Astrocyte of the spinal cord (primary cell): ENCODE measurements around the gene PGD.
A peak's percentile ranks its signal among the peaks of the same experiment; 100 is the strongest.

ENCODE experiments used
- DNase-seq: peaks from one replicate; pipeline ENCODE4 v3.0.0; 2011; ENCODE audit warnings: low read depth, low spot score
- H3K4me3 ChIP-seq: 2 replicates; pipeline ENCODE4 v1.5.1; 2011; ENCODE audit warnings: low read depth, mild to moderate bottlenecking, low read length, moderate library complexity
- in situ Hi-C: cut with HindIII; loops from 2 replicates; pipeline ENCODE4 v1.10.0; 2017; ENCODE audit warnings: low sequenced_read_pairs
- TF ChIP-seq, protein P1 (sequence below): IDR thresholded peaks from 2 replicates; pipeline ENCODE4 v1.5.1; 2012; ENCODE audit warnings: low read depth, mild to moderate bottlenecking, low read length, inconsistent platforms

The PGD gene

DNA sequence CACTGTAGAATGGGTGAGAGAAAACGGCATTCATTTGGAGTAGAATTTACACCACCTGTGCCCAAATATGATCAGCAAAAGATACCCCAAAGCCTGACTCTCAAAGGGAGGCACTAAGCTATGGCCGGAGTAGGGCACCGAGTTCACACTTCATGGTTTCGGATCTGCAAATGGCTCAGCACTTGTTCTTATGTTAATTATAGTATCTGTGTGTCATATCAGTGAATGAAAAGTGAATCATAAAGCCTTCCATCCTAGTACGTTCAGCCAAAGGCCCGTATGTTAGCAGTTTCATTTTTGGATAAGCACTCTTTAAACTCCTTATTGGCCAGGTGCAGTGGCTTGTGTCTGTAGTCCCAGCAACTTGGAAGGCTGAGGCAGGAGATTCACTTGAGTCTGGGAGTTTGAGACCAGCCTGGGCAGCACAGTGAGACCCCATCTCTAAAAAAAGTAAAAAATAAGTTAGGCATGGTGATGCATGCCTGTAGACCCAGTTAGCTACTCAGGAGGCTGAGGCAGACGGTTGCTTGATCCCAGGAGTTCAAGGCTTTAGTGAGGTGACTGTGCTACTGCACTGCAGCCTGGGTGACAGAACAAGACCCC lies 46.0 kb downstream of the PGD start:
- no peak overlapping the region for H3K4me3 ChIP-seq
- DNase-seq: no peak
- TF ChIP-seq, protein P1, sequence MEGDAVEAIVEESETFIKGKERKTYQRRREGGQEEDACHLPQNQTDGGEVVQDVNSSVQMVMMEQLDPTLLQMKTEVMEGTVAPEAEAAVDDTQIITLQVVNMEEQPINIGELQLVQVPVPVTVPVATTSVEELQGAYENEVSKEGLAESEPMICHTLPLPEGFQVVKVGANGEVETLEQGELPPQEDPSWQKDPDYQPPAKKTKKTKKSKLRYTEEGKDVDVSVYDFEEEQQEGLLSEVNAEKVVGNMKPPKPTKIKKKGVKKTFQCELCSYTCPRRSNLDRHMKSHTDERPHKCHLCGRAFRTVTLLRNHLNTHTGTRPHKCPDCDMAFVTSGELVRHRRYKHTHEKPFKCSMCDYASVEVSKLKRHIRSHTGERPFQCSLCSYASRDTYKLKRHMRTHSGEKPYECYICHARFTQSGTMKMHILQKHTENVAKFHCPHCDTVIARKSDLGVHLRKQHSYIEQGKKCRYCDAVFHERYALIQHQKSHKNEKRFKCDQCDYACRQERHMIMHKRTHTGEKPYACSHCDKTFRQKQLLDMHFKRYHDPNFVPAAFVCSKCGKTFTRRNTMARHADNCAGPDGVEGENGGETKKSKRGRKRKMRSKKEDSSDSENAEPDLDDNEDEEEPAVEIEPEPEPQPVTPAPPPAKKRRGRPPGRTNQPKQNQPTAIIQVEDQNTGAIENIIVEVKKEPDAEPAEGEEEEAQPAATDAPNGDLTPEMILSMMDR: no peak
- in situ Hi-C loops: no loop called here

DNA sequence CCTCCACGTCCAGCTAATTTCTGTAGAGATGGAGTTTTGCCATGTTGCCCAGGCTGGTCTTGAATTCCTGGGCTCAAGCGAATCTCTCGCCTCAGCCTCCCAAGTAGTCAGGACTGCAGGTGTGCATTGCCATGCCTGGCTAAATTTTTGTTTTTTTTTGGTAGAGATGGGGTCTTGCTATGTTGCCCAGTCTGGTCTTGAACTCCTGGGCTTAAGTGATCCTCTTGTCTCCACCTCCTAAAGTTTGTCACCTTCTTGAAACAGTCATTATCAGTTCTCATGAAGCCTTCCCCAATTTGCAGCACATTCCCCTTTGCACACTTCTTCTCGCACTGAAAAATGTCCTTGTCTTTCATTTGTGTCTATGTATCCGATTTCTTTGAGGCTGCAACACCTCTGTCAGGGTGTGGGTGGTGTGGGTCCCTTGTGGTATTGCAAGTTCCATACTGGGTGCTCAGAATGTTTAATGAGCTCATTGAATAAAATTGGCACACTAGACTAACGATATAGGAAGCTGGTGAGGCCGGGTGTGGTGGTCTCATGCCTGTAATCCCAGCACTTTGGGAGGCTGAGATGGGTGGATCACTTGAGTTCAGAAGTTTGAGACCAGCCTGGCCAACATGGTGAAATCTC lies 48.0 kb downstream of the PGD start:
- in situ Hi-C loops: no loop called here
- H3K4me3 ChIP-seq: no peak overlapping the region
- TF ChIP-seq, protein P1: no peak
- no peak for DNase-seq

DNA sequence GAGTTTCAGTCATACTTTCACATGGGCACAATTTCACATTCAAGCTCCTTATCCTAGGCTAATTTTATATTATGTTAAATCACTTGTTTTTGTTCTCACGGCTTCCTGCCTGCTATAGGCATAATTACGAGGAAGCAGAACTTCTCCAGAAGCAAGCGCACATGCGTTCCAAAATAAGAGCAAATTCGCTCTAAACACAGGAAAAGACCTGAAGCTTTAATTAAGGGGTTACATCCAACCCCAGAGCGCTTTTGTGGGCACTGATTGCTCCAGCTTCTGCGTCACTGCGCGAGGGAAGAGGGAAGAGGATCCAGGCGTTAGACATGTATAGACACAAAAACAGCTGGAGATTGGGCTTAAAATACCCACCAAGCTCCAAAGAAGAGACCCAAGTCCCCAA lies 50.9 kb downstream of the PGD start, which contains the start of gene CORT:
TSS of gene CORT (plus strand) at position 281 of the 400 bp plus-strand sequence. CDS start 193 bp downstream, outside the sequence.
- TF ChIP-seq, protein P1: no peak
- DNase-seq: no peak
- no peak within 1 kb of the TSS for H3K4me3 ChIP-seq
- in situ Hi-C loops: no loop called here

DNA sequence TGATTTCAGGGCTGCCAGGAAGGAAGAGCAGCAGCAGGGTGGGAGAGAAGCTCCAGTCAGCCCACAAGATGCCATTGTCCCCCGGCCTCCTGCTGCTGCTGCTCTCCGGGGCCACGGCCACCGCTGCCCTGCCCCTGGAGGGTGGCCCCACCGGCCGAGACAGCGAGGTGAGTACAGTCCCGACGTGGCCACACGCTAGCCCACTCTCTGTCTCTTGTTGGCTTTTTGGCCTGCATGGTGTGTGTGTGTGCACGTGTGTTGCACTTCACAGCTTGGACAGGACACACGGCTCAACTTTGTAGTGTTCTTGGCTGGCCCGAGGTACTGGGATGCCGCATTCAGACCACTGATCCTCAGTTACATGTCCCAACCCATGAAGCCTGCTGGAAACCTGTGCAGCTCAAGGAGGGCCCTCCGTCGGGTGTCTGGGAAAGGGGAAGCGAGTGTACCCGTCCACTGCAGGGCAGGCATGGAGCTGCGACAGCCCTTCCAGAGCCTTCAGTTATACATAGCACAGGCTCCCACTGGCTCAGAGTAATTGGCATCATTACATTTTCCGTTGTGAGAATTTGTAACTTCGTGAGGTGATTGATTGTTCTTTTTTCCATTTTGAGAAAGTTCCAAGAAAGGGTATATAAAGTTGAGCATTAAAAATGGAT lies 51.4 kb downstream of the PGD start:
- no peak for DNase-seq
- in situ Hi-C loops: no loop called here
- H3K4me3 ChIP-seq: no peak overlapping the region
- TF ChIP-seq, protein P1: no peak

DNA sequence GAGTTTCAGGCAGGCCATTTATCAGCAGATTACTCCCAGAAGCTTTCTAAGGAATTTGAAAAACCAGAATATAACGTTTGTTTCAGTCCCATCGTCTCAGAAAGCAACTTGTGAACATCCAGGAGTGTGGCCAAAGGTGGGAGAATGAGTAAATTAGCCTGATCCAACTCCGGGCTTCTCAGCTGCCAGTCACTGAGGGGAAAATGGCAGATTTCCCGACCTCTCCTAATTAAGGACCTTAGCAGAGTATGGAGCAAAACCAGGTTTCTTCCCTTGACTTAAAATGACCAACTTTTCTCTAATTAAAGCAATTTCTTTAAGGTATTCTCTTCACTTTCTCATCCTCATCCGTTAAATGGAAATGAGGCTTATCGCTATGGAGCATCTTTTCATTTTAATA lies 52.0 kb downstream of the PGD start:
- DNase-seq: no peak
- in situ Hi-C loops: no loop called here
- no peak overlapping the region for H3K4me3 ChIP-seq
- TF ChIP-seq, protein P1: no peak

DNA sequence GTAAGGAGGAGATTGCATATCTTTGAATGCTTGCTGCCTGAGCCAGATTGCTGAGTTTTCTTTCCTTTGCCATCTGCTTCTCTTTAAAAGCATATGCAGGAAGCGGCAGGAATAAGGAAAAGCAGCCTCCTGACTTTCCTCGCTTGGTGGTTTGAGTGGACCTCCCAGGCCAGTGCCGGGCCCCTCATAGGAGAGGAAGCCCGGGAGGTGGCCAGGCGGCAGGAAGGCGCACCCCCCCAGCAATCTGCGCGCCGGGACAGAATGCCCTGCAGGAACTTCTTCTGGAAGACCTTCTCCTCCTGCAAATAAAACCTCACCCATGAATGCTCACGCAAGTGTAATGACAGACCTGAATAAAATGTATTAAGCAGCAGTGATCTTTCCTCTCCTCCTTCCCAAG lies 52.4 kb downstream of the PGD start:
- H3K4me3 ChIP-seq: no peak overlapping the region
- TF ChIP-seq, protein P1: no peak

More for the DNA sequence above, 52.4 kb downstream of the PGD start:
- in situ Hi-C loops: no loop called here
- DNase-seq: peak; percentile 11
